HG02678 (cell line): ENCODE measurements around the gene TTC4.
A peak's percentile ranks its signal among the peaks of the same experiment; 100 is the strongest.

Experiments
- ATAC-seq: cut with Tn5 transposase; IDR thresholded peaks from one replicate; pipeline ENCODE4 v1.9.1; 2021; ENCODE audit warnings: mild to moderate bottlenecking, moderate library complexity; ENCODE audit not compliant: unreplicated experiment

Gene TTC4

DNA sequence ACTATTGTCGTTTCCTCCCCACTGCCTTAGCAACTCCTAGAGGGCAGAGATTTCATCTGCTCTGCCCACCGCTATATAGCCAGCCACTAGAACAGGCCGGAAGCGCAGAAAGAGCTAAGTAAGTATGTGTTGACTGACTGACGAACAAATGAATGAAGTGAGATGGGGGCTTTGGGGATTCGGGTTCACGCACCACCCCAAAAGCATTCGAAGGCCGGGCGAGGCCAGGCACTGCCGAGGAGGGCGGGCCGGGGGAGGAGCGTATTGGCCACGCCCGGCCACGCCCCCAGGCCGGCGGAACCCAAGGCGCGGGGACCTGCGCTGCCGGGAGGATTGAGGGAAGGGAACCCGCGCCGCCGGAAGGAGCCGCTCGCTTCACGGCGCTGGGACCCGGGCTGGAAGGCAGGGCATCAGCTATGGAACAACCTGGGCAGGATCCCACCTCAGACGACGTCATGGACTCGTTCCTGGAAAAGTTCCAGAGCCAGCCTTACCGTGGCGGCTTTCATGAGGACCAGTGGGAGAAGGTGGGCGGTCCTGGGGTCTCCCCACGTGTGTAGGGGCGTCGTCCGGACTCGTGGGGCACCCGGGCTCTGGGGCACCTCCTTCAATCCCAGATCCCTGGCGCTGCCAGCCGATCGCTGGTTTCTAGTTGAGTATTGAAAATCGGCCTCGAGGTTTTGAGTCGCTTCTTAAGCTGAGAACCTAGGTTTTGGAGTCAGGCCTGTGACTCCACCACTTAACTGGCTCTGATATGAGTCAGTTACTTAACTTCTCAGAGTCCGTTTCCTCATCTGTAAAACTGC lies at the start of gene TTC4:
Gene TTC4 (plus strand): TSS at position 369 of the 806 bp plus-strand sequence. CDS start 48 bp downstream, at position 417.
- ATAC-seq: peak; percentile 98

GRCh38 chr1:54666333-54666732 lies 49.3 kb upstream of the TTC4 start:
- no peak for ATAC-seq

- ATAC-seq: no peak
These were observed 47.9 kb upstream of the TTC4 start for GRCh38 chr1:54667797-54668196.

- no peak for ATAC-seq
These were observed 47.1 kb upstream of the TTC4 start for GRCh38 chr1:54668567-54668966.

DNA sequence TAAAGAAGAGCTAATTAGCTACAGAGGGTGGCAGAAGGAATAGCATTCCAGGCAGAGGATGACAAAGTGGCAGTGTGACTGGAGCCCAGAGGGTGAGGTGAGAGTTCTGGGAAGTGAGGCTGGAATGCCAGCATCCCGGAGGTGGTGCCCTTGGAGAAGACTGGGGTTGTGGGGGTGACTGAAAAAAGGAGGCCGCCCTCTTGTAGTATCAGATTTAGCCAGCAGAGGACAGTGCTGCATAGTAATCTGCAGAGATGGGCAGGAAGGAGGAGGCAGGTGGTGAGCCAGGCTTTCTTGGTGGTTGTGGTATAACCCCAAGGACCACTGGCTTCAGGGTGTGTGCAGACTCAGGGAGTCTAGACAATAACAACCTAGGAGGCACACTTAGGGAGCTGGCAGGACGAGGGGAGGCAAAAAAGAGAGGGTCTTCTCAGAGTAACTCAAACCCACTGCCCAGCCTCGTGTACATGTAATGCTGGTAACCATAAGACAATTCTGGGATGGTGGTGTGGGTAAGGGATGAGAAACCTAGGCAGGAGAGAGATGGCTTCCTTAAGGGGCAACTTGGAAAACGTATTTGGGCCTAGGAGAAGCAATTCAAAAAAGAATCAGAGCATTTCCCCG lies 43.6 kb upstream of the TTC4 start:
- peak; percentile 73 for ATAC-seq

GRCh38 chr1:54678776-54679643 lies 36.7 kb upstream of the TTC4 start:
- ATAC-seq: no peak

- no peak for ATAC-seq
These were observed 36.0 kb upstream of the TTC4 start for GRCh38 chr1:54679706-54680105.

DNA sequence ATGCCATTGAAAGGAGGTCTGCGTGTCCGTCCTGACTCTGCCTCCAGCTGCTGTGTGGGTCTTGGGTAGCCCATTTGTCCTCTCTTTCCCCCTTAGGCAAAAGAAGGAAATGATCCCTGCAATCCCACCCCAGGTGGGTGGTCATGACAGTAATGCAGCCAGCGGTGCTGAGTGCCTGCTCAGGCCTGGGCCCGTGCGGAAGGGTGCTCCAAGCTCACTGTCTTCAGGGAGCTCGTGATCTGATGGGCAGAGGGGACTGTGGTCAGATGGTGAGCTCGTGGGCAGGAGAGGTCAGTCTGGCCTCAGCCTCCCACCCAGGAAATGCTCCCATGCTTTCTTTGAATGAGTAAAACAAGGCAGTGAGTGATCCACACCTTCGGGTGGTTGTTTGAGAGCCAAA lies 35.3 kb upstream of the TTC4 start:
- no peak for ATAC-seq

GRCh38 chr1:54681358-54681757 lies 34.3 kb upstream of the TTC4 start:
- no peak for ATAC-seq

GRCh38 chr1:54683453-54683852 lies 32.2 kb upstream of the TTC4 start:
- ATAC-seq: no peak

- no peak for ATAC-seq
These were observed 30.2 kb upstream of the TTC4 start for GRCh38 chr1:54685335-54685905.

GRCh38 chr1:54686155-54686554 lies 29.5 kb upstream of the TTC4 start:
- ATAC-seq: no peak

DNA sequence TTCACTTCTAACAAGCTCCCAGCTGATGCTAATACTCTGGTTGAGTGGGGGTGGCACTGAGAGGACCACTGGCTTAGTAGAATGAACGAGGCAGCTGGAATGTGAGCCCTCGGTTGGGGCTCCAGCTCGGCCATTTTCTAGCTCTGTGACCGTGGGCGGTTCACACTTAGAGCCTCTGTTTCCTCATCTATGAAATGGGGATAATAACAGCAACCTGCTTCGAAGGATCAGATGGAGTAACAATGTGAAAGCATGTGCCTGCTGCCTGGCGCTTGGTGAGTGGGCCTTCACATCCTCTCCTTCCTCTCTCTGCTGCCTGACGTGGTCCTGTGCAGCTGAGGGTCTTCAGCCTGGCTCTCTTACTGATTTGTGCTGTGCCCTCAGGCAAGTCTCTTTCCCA lies 20.9 kb upstream of the TTC4 start:
- ATAC-seq: no peak

DNA sequence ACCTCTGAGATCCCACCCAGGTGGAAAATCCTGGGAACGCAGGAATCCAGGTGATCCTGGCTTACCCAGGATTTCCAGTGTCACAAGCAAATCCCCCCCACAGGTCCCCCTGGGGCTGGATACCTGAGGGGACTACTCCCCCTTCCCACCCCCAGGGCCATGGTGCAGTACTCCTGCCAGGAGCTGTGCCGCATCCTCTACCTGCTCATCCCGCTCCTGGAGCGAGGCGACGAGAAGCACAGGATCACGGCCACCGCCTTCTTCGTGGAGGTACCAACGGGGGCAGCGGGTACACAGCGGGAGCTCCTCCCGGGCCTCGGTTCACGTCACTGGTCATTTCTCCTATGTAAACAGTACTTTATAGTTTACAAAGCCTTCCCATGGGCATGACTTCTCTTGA lies 20.4 kb upstream of the TTC4 start:
- ATAC-seq: no peak

DNA sequence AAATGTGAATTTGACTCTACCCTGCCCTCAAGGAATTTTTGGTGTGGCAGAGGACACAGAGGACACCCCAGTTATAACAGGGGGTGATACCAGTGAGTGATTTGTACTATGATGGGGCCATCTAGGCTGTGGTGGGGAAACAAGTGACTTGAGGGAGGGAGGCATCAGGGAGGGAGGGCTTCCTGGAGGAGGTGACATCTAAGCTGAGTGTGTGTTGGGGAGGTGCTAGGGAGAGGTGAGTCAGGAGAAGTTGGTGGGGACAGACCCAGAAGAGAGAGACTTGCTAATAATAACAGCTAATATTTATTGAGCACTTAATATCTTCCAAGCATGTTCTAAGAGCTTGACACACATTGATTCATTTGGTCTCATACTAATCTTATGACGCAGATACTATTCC lies 19.9 kb upstream of the TTC4 start:
- no peak for ATAC-seq

- no peak for ATAC-seq
These were observed 19.4 kb upstream of the TTC4 start for GRCh38 chr1:54696262-54696661.

DNA sequence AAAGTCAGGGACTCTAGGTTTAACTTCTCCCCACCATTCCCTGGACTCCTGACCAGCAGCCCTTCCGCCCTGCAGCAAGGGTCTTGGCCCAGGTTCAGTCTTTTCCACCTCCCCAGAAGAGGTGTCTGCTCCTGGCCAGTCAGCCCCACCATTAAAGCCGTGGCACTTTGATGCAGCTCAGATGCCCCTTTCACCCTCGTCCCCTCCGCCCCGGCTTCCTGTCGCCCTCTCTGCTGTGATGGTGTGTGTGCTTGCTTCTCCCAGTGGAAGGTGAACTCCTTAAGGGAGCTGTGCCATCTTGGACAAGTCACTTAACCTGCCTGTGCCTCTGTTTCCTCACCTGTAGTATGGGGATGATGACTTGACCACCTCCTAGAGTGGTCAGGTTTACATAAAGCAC lies 17.8 kb upstream of the TTC4 start:
- no peak for ATAC-seq

DNA sequence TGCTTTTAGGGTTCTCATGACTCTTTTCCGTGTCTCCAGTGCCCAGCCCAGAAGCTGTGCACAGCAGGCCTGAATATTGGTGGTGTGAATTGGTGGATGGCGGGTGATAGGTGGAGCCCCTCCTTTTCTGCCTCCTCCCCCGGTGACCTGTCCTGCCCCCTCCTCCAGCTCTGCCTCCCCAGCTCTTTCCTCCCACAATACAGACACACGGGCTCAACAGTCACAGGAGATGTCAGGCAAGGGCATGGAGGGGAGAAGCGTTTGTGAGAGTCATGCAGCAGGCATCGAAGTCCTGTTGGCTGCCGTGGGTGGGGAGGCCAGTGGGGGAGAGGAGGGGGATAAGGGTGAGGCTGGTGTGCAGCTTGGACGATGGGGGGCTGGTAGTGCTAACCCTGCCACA lies 17.3 kb upstream of the TTC4 start:
- ATAC-seq: no peak

GRCh38 chr1:54699936-54700525 lies 15.6 kb upstream of the TTC4 start:
- ATAC-seq: no peak

DNA sequence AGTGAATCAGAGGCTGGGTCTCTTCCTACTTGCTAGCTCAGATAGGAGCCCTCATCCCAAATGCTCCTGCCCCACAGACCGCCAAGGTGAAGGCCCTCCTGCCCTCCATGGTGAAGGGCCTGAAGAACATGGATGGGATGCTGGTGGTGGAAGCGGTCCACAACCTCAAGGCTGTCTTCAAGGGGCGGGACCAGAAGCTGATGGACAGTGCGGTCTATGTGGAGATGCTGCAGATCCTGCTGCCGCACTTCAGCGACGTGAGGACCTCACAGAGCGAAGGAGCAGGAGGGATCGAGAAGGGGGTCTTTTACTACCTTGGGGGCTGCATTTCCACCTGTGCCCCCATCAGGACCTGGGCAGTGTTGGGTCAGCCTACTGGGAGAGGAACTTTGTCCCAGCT lies 14.6 kb upstream of the TTC4 start:
- ATAC-seq: no peak

DNA sequence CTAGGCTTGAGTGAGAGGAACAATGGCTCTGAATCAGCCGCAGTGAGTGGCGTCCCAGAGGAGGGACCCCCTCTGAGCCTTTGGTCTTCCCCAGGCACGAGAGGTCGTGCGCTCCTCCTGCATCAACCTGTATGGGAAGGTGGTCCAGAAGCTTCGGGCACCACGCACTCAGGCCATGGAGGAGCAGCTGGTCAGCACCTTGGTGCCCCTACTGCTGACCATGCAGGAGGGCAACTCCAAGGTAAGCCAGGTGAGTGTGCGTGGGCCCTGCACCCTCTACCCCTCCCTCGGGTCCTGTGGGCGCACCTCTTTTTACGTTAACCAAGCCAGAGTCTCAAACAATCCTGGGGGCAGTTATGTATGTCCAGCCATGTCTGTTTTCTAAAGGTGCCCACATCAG lies 13.7 kb upstream of the TTC4 start:
- ATAC-seq: no peak
